GM21447 (cell line): ENCODE data around the gene AR.

Experiments
- ATAC-seq: cut with Tn5 transposase; IDR thresholded peaks from one replicate; pipeline ENCODE4 v1.9.1; 2021; ENCODE audit not compliant: unreplicated experiment

The AR gene

GRCh38 chrX:67723580-67724351, 179.9 kb downstream of the AR start:
- no peak for ATAC-seq

- no peak for ATAC-seq
These were observed 180.7 kb downstream of the AR start for GRCh38 chrX:67724359-67725110.

GRCh38 chrX:67725471-67725870, 181.7 kb downstream of the AR start:
- no peak for ATAC-seq

GRCh38 chrX:67726018-67726417, 182.2 kb downstream of the AR start:
- no peak for ATAC-seq

GRCh38 chrX:67727576-67727975, 183.8 kb downstream of the AR start:
- ATAC-seq: no peak

GRCh38 chrX:67730296-67730695, 186.5 kb downstream of the AR start:
- ATAC-seq: no peak

- no peak for ATAC-seq
These were observed 187.2 kb downstream of the AR start for GRCh38 chrX:67731061-67731460.

GRCh38 chrX:67732864-67733263, 189.0 kb downstream of the AR start:
- ATAC-seq: no peak

GRCh38 chrX:67734111-67734753, 190.4 kb downstream of the AR start:
- no peak for ATAC-seq

GRCh38 chrX:67749536-67749935, 205.7 kb downstream of the AR start:
- no peak for ATAC-seq

GRCh38 chrX:67750694-67751093, 206.9 kb downstream of the AR start:
- no peak for ATAC-seq

GRCh38 chrX:67759018-67759417, 215.2 kb downstream of the AR start:
- ATAC-seq: no peak

GRCh38 chrX:67777148-67777547, 233.3 kb downstream of the AR start:
- no peak for ATAC-seq

GRCh38 chrX:67779099-67779498, 235.3 kb downstream of the AR start:
- ATAC-seq: no peak
